Activated naive CD4-positive, alpha-beta T cell treated with anti-CD3 and anti-CD28 coated beads, Interleukin-2, amount 50 U/mL, for 72 hours (primary cell): ENCODE data around the gene RASSF8. TPM values are rescaled to one million over a fixed set of nuclear protein-coding genes. Genes with fewer than 3 reads are reported as not detected.

Experiments used
- ATAC-seq, 2 donors: fragments of 150-1000 bp; cut with Tn5 transposase; 2 replicates each; pipeline ENCODE4 v1.10.0; 2021; ENCODE audit warnings: mild to moderate bottlenecking in 2 of 2, moderate library complexity in 2 of 2
- DNase-seq, 2 donors: peaks; one replicate each; pipeline ENCODE4 v3.0.0; 2021 to 2022; ENCODE audit warnings: low spot score in 2 of 2
- H3K27ac Mint-ChIP-seq, 2 donors: one replicate each; pipeline ENCODE4 v1.8.0; 2022; ENCODE audit warnings: mild to moderate bottlenecking in 2 of 2, mixed read lengths in 2 of 2
- H3K36me3 Mint-ChIP-seq, 2 donors: one replicate each; pipeline ENCODE4 v1.8.0; 2022; ENCODE audit warnings: mixed read lengths in 2 of 2
- H3K9me3 Mint-ChIP-seq, 2 donors: one replicate each; pipeline ENCODE4 v1.8.0; 2022; ENCODE audit warnings: mixed read lengths in 2 of 2
- total RNA-seq, 2 donors: library from RNA; stranded (reverse); gene quantifications; one replicate each; pipeline ENCODE4 v1.2.3, GENCODE V29; 2022

RASSF8 gene
- total RNA-seq, 2 donors from 2014 or later: 0.46 to 0.56 TPM

DNA sequence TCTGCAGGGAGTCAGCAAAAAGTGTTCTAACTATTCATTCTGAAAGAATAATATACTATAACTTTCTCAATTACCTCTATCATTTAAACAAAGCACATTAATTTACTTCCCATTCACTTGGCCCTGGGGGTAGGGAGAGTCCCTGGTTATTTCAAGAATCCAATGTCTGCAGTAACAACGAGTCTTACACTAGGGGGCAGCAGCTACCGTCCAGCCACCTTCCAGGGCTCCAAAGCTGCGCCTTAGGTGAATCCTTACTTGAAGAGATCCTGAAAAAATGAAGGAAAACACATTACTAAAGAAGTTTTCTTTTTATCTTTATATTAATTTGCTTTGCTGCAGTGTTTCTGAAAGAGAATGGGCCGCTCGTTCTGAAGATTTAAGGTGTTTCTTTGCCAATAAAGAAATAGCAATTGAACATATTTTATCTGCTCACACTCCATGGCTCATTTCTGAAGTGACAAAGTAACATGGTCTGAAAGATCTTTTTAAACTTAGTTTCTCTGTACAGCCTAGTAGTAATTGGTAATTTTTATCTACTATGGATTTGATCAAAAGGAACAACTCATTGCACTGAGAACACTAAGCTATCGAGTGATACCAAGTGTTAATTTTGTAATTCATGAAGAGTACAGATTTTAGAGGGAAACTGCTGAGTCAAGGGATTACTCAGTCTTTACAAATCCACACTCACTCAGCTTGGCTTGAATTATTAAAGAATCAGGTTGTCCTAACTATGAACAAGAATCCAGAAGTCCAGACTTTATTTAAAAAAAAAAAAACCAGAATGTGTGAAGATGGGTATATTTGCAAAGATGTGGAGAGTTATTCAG, 138.8 kb downstream of the RASSF8 start:
- Mint-ChIP-seq H3K9me3 (no peaks in the 10 kb centered on the region), H3K27ac (no peak overlapping the region), H3K36me3 (no peaks in the 10 kb centered on the region)
- ATAC-seq (peak; percentile 79 to 88), DNase-seq (peak in 1 of 2 donors; percentile 53)

DNA sequence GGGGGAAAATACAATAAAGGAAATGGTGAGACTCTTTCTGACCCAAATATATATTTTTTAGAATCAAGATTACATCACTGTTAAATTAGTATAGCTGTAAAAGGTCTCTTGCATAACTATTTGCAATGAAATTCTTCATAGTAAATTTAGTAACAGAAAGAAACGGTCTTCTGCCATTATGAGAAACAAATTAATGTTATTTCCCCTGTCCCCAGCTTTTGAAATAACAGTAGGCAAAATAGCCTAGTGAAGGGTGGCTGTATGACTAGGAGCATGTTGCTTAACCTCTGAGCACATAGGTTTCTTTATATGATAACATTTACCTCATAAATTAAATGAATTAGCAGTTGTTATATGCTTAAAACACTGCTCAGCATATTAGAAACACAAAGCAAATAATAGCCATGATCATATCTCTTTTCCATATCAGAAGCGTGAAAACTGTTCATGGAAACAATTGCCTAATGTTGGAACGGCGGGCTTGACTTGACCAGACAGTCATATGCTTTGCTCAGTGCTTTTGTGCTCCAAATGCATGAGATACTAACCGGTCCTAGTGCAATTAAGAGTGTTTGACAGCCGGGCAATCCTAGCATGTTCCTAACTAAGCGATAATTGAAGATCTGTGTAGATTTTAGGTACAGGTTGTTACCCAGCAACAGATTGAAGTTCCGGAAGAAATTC, 142.3 kb downstream of the RASSF8 start:
- Mint-ChIP-seq H3K36me3 (no peaks in the 10 kb centered on the region), H3K27ac (no peak overlapping the region), H3K9me3 (no peaks in the 10 kb centered on the region)
- ATAC-seq (no peak), DNase-seq (no peak)

DNA sequence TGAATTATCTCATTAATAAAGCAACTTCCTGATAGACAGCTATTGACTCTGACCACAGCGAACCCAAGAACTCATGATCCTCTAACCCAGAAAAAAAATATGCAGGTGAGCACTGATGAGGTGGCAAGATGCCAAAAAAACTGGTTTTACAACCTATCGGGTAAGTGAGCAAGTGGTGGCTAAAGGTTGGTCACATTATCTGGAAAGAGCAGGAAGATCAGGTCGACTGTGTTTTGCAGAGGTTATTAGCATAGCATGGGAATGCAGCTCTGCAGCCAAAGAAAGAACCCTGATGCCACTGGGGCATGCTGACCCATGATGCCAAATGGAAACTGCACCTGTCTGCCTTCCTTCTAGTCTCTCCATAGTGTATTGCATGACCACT, 142.9 kb downstream of the RASSF8 start:
- no peaks in the 10 kb centered on the region for H3K9me3 Mint-ChIP-seq

DNA sequence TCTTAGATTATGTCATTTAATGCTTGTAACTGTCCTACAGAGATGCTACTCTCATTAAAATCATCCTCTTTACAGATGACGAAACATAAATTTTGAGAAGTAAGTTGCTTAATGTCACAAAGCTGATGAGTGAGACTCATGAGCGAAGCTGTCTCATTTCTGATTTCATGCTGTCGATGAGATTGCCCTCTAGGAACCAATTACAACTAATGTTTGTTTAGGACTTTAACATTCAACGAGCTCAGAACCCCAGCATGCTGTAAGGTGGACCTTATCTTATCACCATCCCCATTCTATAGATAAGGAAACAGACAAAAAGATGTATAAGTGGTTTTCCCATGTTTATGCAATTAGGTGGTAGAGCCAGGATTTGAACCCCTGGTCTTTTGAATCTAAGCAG, 143.3 kb downstream of the RASSF8 start:
- Mint-ChIP-seq H3K9me3 (no peaks in the 10 kb centered on the region), H3K36me3 (no peaks in the 10 kb centered on the region), H3K27ac (no peak overlapping the region)
- no peak for DNase-seq
- ATAC-seq: no peak

More for the DNA sequence above, 142.9 kb downstream of the RASSF8 start:
- Mint-ChIP-seq H3K27ac (no peak overlapping the region), H3K36me3 (no peaks in the 10 kb centered on the region)
- DNase-seq (no peak), ATAC-seq (no peak)

DNA sequence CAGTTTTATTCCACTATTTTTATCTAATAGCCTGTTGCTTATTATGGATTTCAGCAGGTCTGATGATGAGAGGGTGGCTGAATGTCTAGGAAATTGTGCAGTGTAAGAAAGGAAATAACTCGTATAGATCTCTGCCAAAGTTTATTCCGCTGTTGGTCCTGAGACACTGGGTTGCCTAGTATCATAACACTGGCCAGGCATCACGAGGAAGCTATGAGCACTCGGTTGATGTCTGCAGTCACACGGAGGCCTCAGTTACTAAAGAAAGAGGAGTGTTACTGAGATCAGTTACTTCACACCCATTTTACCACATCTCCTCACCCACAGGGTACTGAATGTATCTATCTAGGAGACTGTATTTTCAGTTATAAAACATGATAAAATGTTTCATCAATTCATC, 144.5 kb downstream of the RASSF8 start:
- no peak for ATAC-seq
- no peaks in the 10 kb centered on the region for H3K9me3 Mint-ChIP-seq
- H3K36me3 Mint-ChIP-seq: no peaks in the 10 kb centered on the region
- H3K27ac Mint-ChIP-seq: no peak overlapping the region
- no peak for DNase-seq

DNA sequence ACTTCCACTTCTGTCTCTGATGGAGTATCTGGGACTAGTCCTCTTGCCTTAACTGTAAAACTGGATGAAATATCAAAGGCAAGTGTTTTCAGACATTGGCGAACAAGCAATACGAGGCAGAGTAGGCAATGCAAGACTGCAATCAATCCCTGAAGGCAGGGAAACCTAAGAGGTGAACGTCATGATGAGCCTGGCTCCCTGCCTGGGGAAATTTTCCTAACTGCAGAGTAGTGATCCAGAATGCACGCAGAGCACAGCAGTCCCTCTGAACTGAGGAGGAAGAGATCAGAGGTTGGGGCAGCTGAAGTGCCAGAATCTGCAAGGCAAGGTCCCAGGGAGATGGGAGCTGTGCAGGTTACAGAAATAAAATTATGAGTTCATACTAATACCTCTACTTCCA, 147.9 kb downstream of the RASSF8 start:
- Mint-ChIP-seq H3K27ac (no peak overlapping the region), H3K9me3 (no peaks in the 10 kb centered on the region), H3K36me3 (no peaks in the 10 kb centered on the region)
- ATAC-seq (no peak), DNase-seq (no peak)

DNA sequence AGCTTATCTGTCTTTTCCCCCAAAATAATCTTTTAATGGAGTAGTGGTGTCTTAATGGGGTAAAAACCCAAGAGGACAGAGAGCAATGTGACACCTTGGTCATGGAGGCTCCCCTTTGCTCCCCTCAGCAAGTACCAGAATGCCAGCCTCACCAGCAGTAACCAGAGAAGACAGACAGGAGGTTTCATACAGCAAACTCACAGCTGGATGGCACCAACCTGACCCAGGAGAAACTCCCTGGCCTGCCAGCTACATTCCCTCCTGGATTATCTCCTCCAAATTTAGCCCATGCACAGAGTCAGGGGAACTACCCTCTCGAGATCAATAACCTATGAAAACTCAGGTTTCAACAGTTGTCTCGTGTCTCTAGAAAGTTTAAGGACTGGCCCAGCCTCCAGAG, 150.4 kb downstream of the RASSF8 start:
- Mint-ChIP-seq H3K36me3 (no peaks in the 10 kb centered on the region), H3K9me3 (no peaks in the 10 kb centered on the region), H3K27ac (no peak overlapping the region)
- DNase-seq (no peak), ATAC-seq (no peak)

DNA sequence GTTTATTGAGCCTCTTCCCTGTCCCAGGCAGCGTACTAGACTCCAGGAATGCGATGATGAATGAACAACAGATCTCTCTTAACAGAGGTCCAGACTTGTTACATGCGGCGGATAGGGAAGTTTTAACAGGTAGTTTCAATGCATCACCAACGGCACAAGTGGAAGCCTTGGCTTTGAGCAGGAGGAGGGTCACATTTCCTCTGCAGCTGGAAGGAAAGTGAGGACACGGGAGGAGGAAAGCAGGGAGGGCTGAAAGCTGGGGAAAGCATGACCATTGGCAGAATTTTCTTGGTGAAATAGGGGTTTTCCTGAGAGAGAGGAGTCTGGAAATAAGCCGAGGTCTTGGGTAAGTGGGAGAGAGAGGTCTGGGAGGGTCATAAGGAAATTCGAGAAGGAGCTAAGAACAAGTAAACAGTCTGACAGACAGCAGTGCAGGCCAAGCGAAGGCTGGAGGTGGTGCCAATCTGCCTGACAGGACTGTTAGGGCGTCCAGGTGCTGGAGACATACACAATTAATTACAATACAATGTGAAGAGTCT, 150.9 kb downstream of the RASSF8 start:
- peak overlapping the region in 1 of 2 donors; percentile 33 for H3K27ac Mint-ChIP-seq

DNA sequence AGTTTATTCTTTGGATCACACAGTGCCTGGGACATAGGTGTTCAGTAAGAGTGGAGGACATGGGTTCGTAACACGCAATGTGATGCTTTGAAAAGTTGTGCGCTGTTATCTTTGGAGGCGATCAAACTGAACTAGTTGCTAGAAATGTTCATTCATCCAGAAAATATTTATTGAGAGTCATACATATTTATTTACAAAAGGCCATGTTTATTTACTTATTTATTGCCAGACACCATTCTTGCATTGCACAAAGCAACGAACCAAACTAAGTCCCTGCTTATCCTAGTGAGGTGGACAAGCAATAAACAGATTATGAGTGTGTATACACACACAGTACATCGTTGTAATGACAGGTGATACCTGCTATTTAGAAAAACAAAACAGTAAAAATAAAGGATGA, 153.8 kb downstream of the RASSF8 start:
- H3K36me3 Mint-ChIP-seq: no peaks in the 10 kb centered on the region
- ATAC-seq (no peak), DNase-seq (no peak)
- no peak overlapping the region for H3K27ac Mint-ChIP-seq
- H3K9me3 Mint-ChIP-seq: no peaks in the 10 kb centered on the region

More for the DNA sequence above, 150.9 kb downstream of the RASSF8 start:
- no peaks in the 10 kb centered on the region for H3K9me3 Mint-ChIP-seq
- ATAC-seq (no peak), DNase-seq (no peak)
- H3K36me3 Mint-ChIP-seq: no peaks in the 10 kb centered on the region

DNA sequence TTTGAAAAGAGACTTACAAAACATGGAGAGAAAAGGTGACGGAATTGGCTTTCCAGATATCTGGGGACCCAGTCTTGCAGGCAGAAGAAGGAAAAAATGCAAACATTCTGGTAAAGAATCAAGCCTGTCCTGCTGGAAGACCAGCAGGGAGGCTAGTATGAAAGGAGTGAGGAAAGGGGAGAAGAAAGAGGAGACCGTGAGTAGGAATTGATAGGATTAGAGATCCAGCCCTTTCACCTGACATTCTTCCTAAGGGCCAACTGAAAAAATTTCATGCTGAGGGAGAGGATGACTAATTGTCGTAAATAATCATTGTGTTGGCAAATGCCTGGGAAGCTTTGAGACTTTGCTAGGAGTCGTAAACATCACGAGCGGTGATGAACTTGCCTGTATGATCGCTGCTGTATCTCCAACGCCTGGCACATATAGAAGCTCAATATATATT, 154.2 kb downstream of the RASSF8 start:
- H3K9me3 Mint-ChIP-seq: no peaks in the 10 kb centered on the region
- no peaks in the 10 kb centered on the region for H3K36me3 Mint-ChIP-seq
- no peak overlapping the region for H3K27ac Mint-ChIP-seq
- DNase-seq (no peak), ATAC-seq (no peak)

DNA sequence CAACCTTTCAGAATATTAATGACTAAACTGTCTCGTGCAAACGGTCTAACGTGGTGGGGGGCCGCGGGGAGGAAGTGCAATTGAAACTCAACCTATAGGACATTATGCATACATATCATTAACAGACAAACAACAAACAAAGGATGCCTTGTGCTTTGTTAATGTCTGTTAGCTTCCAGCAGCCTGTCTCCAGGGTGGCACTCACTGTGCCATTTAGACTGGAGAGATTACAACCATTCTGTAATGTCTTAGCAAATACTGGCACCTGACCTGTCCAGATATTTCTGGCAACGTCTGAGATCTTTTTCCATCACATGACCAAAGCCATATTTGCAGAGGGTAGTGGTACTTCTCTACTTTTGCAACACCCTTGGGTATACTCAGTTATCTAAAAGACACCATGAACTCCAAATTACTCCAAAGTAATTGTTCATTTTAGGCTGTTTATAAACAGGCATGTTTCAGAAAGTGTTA, 154.7 kb downstream of the RASSF8 start:
- DNase-seq: no peak
- Mint-ChIP-seq H3K36me3 (no peaks in the 10 kb centered on the region), H3K9me3 (no peaks in the 10 kb centered on the region), H3K27ac (no peak overlapping the region)
- no peak for ATAC-seq

DNA sequence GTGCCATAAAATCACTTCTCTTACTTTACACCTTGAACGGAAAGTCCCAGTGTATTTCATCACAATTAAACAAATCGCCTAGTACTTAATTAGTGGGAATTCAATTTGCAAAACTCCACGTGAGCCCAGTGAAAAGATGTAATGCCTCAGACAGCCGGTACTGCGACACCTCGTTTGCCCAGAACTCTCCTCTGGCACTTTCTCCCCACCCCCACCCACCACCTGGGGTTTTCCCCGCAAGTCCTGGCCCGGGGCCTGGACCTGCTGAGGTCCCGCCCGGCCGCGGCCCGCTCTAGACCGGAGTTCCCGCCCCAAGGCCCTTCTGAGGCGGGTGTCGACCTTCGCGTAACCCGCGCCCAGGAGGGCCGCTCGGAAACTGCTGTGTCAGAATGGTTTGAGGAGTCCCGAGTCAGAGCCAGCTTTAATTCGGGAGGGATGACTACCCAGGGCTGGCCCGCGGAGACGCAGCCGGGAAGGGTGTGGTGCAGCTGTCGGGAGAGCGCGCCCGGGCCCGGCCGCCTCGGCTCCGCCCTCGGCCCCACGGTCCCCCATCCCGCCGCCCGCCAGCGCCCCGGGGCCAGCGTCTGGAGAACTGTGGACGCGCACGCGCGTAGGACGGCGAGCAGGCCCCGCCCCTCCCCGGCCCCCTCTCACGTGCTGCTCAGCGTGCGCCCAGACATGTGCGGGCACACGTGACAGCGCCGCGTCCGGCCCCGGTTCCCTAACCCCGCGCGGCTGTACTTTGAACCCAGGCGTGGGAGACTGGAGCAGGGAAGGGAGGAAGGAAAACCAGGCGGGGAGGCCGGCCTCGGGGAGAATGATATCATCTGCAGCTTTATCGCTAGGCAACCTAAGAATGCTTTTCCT, 155.6 kb downstream of the RASSF8 start:
- ATAC-seq (peak; percentile 90 to 91), DNase-seq (peak; percentile 55 to 71)
- Mint-ChIP-seq H3K9me3 (no peaks in the 10 kb centered on the region), H3K36me3 (no peaks in the 10 kb centered on the region), H3K27ac (peak overlapping the region in 1 of 2 donors; percentile 19)

DNA sequence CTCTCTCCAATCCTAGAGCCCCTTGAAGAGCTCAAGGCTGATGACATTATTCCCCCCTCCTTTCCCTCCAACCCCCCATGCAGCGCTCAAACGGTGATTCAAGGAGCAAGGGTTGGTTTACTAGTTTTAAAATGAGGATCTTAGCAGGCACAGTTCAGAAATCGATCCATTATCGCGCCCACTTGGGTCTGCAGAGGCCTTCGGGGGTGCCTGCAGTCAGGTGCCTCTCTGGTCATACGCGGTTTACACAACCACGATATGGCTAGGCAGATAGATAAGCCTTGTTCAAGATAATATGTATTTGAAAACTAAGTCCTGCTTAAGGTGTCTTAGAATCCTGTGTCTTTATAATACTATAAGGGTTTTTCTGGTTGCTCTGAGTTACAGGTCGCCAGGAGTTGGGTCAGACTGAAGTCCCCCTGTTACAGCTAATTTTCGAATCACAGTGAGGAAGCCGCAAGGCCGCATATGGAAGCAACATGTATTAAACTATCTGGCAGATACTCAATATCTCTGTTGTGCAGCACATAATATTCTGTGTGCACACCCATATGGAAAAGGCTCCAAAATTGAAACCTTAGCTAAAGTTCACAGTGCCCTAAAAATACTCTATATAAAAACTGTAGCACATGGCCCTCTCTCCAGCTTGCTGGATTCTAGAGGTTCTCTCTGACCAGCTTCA, 156.4 kb downstream of the RASSF8 start:
- no peaks in the 10 kb centered on the region for H3K36me3 Mint-ChIP-seq
- no peaks in the 10 kb centered on the region for H3K9me3 Mint-ChIP-seq
- no peak for ATAC-seq
- DNase-seq: no peak
- no peak overlapping the region for H3K27ac Mint-ChIP-seq

DNA sequence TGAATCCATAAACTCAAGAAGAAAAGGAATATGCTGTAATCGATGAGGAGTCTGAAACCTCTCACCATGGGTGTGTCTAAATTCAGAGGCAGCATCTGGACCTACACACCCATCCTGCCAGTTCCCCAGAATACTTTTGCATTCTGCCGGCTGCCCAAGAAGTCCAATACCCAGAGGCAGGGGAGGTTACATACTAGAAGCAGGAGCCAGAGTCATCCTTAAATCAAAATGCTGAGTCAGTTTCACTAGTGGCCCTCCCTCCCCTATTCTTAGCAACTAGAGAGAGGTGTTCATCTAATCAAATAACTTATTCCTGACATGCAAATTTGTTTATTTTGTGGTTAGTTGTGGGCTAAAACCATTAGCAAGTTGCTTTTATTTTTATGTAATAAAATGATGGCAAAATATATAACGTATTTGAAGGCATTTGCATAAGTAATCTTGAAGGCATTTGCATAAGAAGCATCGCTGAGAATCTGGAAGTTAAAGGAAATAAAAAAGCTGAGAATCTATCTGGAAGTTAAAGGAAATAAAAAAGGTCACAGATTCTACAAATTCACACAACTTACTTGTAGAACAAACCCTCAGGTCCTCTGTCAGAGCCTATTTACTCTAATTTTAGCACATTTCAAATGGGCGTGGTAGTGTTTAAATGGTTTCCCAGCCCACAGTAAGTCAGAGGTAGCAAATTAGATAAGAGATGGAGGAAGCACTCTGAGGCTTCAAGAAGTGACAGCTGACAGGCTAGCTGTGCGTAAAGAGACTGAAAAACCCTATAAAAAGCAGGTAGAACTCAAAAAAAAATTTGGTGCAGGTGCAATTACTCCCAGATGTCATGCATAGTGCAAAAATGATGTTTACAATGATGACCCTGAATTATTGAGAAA, 158.6 kb downstream of the RASSF8 start:
- ATAC-seq: no peak
- no peak overlapping the region for H3K27ac Mint-ChIP-seq
- no peaks in the 10 kb centered on the region for H3K36me3 Mint-ChIP-seq
- H3K9me3 Mint-ChIP-seq: no peaks in the 10 kb centered on the region
- no peak for DNase-seq

DNA sequence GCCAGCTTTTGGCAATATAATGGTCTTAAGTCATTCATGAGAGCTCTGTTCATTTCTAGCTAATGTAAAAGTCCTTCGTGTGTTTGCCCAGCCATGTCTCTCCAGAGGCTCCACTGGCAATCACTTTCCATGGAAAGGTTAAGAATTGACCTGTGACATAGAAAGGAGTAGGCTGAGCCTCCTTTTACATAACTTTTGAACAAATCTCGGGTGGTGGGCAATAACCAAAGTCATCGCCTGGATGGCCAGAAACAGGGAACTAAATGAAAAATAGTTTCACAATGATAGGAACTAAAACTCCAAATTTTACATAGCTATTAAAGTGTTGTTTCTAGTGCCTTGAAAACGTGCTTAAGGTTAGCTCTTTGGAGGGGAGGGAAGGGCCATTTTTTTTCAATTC, 159.8 kb downstream of the RASSF8 start:
- DNase-seq (no peak), ATAC-seq (no peak)
- Mint-ChIP-seq H3K36me3 (peaks cover 0 to 4% of the 10 kb centered on the region in 2 donors), H3K9me3 (no peaks in the 10 kb centered on the region), H3K27ac (no peak overlapping the region)
